Melanocyte of skin (primary cell): ENCODE measurements around the gene PIANP. TPM values are rescaled to one million over a fixed set of nuclear protein-coding genes. Genes with fewer than 3 reads are reported as not detected.

Experiments
- small RNA-seq, 2 donors: library from RNA; depleted of rRNA; stranded (forward); fragments of <200 nt; gene quantifications; one replicate each; pipeline ENCODE3, GENCODE V24; 2012
- total RNA-seq, 2 donors: library from RNA; depleted of rRNA; stranded (reverse); fragments of >200 nt; gene quantifications; 2 replicates each; pipeline ENCODE4 v1.2.3, GENCODE V29; 2012

The PIANP gene, protein sequence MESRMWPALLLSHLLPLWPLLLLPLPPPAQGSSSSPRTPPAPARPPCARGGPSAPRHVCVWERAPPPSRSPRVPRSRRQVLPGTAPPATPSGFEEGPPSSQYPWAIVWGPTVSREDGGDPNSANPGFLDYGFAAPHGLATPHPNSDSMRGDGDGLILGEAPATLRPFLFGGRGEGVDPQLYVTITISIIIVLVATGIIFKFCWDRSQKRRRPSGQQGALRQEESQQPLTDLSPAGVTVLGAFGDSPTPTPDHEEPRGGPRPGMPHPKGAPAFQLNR
- total RNA-seq = not detected

DNA sequence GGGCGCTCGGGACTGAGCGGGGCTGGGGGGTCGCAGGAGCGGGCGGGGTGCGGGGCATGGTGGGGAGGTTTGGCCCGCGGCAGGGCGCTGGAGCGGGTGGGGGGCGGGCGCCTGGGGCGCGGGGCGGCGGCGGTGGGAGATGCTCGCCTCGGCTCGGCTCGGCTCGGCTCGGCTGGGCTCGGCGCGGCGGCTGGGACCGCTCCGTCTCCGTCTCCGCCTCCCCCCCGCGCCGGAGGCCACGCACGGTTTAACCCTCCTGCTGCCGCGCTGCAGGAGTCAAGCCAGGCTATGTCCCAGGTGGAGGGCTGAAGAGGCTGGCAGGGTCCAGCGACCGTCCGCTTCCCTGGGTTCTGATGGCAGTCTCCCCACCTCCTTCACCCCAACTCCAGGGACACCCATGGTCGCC lies at the start of gene PIANP:
Gene PIANP, minus strand, starts transcription at position 170 of the 406 bp plus-strand sequence. CDS start 2,754 bp downstream, outside the sequence.

DNA sequence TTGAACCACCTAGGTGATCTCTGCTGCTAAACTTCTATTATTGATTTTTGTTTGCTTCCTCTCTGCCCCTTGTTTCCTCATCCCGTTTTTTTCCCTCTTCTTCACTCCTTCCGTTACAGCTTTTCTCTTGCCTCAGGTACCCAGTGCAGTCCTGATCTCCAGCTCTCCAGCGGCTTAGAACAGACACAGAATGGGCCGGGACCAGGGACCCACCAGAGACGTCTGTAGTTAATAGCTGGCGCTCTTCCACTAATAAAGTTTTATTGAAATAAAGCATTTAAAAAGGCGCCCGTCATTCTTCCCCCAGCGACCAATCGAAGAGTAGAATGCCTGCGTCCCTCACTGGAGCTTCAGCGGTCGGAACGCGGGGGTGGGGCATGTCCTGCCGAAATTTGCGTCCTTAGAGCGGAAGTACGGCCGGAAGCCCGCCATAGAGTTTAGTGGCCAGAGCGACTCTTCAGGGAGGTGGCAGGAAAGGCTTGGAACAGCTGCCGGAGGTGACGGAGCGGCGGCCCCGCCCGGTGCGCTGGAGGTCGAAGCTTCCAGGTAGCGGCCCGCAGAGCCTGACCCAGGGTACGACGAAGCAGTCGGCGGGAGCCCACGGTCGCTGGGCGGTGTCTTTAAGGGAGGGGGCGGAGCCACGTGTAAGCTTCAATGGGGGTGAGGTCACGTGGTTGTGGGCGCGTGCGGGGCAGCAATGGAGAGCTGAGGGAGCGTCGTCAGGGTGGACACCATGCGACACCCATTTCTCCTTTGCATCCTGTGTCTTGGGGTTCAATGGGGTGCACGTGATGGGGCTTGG lies 23.2 kb upstream of the PIANP start, which contains the start of gene COPS7A:
Gene COPS7A, plus strand, starts transcription at position 440 of the 802 bp plus-strand sequence. CDS start 611 bp downstream, outside the sequence.

DNA sequence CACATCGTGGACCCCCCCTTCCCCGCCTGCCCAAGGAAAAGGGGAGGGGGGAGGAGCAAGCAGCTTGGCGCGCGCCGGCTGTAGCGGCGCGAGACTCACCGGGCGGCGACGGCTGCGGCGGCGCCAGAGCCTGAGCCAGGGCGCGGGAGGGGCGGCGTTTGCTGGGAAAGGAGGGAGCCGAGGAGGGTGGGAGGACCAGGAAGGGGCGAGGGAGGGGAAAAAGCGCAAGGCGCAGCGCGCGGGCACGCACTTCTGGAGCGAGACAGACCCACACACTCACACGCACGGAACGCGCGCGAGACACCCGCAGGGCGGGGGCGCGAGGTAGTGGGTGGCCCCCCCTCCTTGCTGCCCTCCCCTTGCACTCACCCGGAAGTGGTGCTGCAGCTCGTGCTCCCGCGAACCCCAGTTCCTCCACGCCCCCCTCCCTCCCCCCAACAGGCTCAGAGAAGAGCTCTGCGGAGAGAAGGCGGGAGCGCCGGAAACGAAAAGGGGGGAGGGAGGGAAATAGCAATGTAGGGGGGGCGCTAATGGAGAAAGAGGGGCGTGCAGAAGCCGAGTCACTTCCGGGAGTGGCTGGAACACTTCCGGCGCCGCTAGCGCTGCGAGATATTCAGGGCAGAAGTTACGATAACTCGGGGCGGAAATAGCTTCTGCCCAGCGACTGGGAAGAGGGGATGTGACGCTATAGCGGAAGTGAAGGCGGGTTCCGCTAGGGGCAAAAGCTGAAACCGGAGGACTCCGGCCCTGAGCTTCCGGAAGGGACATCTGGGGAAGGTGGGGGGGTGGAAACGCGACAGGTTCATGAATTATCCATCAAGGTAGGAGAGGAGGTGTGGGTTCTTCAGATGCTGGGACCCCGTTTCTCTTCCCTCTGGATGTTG lies 11.4 kb downstream of the PIANP start, which contains the start of gene ZNF384:
Gene ZNF384, minus strand, starts transcription at position 377 of the 884 bp plus-strand sequence. CDS start 9,855 bp downstream, outside the sequence.

DNA sequence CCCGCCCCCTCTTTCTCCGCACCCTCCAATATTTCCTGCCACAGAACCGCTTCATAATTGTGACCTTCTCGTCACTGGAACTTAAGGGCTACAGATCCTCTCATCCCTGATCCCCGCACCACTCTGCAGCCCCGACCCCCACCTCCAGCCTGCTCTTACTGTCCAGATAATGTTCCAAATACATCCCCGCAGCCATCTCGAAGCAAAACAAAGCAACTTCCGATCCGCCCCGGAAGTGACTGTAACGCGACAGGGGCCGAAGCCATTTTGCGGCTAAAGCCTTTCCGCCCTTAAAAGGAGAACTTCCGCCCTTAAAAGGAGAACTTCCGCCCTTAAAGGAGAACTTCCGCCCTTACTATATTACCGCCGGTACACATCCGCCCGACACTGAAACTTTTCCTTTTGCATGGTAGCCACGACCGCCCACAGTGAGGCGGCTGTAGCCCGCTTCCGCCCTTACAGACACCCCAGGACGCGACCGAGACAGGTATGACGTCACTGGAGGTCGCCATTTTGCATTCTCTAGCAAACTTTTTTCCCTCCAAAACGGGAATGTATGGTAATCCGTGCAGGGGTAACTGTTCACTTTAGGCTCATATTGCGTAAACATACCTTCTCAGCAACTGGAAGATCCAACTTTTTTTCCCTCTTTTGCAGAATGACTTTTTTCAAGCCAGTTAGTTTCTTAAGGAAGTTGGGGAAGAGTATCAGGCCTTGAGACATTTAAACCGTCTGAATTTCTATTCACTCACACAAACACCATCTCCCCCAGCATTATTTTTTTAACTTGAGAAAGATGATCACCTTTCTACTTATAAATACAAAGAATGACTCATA lies 37.5 kb downstream of the PIANP start, which contains the start of gene ING4:
Gene ING4, minus strand, starts transcription at position 214 of the 837 bp plus-strand sequence. Its CDS starts 18 bp downstream, at position 196.

DNA sequence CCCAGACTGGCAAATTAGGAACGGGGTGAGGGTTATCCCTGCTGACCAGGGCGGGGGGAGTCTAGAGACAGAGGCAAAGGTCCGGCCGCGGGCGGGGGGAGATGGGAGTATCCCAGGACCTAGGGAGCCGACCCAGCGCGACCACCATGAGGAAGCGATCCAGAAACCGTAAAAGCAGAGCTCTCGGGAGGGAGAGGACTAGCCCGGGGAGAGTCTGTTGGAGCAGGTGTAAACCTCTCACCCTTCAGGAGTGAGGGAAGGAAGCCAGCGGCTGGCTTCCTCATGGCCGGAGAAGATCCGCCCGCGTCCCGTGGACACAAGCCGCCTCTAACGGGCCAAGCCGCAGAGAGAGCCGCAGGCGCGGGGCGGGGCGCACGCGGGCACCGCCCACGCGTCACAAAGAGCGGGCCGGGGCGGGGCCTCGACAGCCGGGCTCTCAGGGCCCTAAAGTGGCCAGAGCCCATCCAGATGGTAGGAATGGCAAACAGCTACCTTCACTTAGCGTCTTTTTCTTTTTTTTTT lies 53.5 kb downstream of the PIANP start, which contains the start of gene ACRBP:
Gene ACRBP, minus strand, starts transcription at position 350 of the 522 bp plus-strand sequence. Its CDS starts 66 bp downstream, at position 284.

Small RNA genes within 50 kb of the gene (small RNA-seq; reads per million reads assigned to genes)
- 0 reads per million in 2 donors for gene RNU6-781P

Other genes with a start within 250 kb of the PIANP start
- 1 to 10 TPM; 7.3 to 8.9 TPM for gene TAPBPL, start 248.8 kb downstream of the PIANP start, total RNA-seq
- 1 to 10 TPM; 3.8 to 4.7 TPM for gene VAMP1, start 230.1 kb downstream of the PIANP start, total RNA-seq
- 100 to 1,000 TPM in 1 of 2 donors, 10 to 100 TPM in 1; 67.1 to 113 TPM for gene MRPL51, start 207.6 kb downstream of the PIANP start, total RNA-seq
- gene NCAPD2, start 206.7 kb downstream of the PIANP start, total RNA-seq = 10 to 100 TPM; 32.0 to 66.6 TPM
- gene GAPDH, start 166.3 kb downstream of the PIANP start, total RNA-seq = 1,000 to 10,000 TPM; 3,776 to 6,962 TPM
- 10 to 100 TPM; 15.3 to 15.5 TPM for gene IFFO1, start 144.8 kb downstream of the PIANP start, total RNA-seq
- 10 to 100 TPM; 24.4 to 39.3 TPM for gene NOP2, start 132.5 kb downstream of the PIANP start, total RNA-seq
- 100 to 1,000 TPM; 172 to 203 TPM for gene CHD4, start 93.4 kb downstream of the PIANP start, total RNA-seq
- gene LPAR5, start 64.9 kb downstream of the PIANP start, total RNA-seq = under 1 TPM in 1 of 2 donors, not detected in 1; under 0.01 TPM
- not detected for gene ACRBP, start 53.4 kb downstream of the PIANP start, total RNA-seq
- gene ING4, start 37.7 kb downstream of the PIANP start, total RNA-seq = 10 to 100 TPM; 23.6 to 38.5 TPM
- gene ZNF384, start 11.4 kb downstream of the PIANP start, total RNA-seq = 10 to 100 TPM; 23.4 to 29.3 TPM
- gene COPS7A, start 23.2 kb upstream of the PIANP start, total RNA-seq = 100 to 1,000 TPM in 1 of 2 donors, 10 to 100 TPM in 1; 98.4 to 105 TPM
- 100 to 1,000 TPM; 168 to 185 TPM for gene MLF2, start 52.3 kb upstream of the PIANP start, total RNA-seq
- 10 to 100 TPM; 36.8 to 67.6 TPM for gene PTMS, start 65.5 kb upstream of the PIANP start, total RNA-seq
- under 1 TPM in 1 of 2 donors, not detected in 1; 0.34 TPM for gene LAG3, start 71.7 kb upstream of the PIANP start, total RNA-seq
- 1 to 10 TPM; 1.7 TPM for gene CD4, start 88.7 kb upstream of the PIANP start, total RNA-seq
- gene GPR162, start 121.0 kb upstream of the PIANP start, total RNA-seq = under 1 TPM; under 0.01 to 0.33 TPM
- gene P3H3, start 127.6 kb upstream of the PIANP start, total RNA-seq = 10 to 100 TPM; 13.4 to 36.3 TPM
- gene GNB3, start 140.1 kb upstream of the PIANP start, total RNA-seq = under 1 TPM; 0.33 to 0.69 TPM
- gene CDCA3, start 150.5 kb upstream of the PIANP start, total RNA-seq = 10 to 100 TPM; 16.9 to 54.9 TPM
- 10 to 100 TPM; 89.2 to 93.3 TPM for gene USP5, start 151.3 kb upstream of the PIANP start, total RNA-seq
- 100 to 1,000 TPM; 611 to 916 TPM for gene TPI1, start 166.7 kb upstream of the PIANP start, total RNA-seq
- gene SPSB2, start 172.5 kb upstream of the PIANP start, total RNA-seq = 1 to 10 TPM; 5.2 to 8.0 TPM
- gene LRRC23, start 204.0 kb upstream of the PIANP start, total RNA-seq = 10 to 100 TPM in 1 of 2 donors, 1 to 10 TPM in 1; 6.2 to 10.3 TPM
- gene ENO2, start 213.8 kb upstream of the PIANP start, total RNA-seq = 10 to 100 TPM; 17.9 to 20.3 TPM
- gene ATN1, start 227.1 kb upstream of the PIANP start, total RNA-seq = 10 to 100 TPM in 1 of 2 donors, 1 to 10 TPM in 1; 8.6 to 13.3 TPM
- not detected for gene RNU7-1, start 243.0 kb upstream of the PIANP start, total RNA-seq
- gene C12orf57, start 243.2 kb upstream of the PIANP start, total RNA-seq = 10 to 100 TPM; 49.9 to 66.3 TPM